OCI-LY7 (cell line): ENCODE data around the gene SPAG9. TPM values are rescaled to one million over a fixed set of nuclear protein-coding genes. Genes with fewer than 3 reads are reported as not detected.

Source experiments
- BruUV-seq: library from RNA; stranded (reverse); fragments of 400-500 nt; replicated peaks from 2 replicates; lab custom pipeline; 2021; lab: Mats Ljungman, UMichigan
- CTCF ChIA-PET: fragments of 300-600 bp; sonication (Branson Sonifier 250); formaldehyde crosslinking; loops from one replicate; lab custom pipeline; 2022; ENCODE audit warnings: antibody characterized with exemption; ENCODE audit not compliant: unreplicated experiment; lab: Charles Lee
- POLR2A ChIA-PET: fragments of 300-600 bp; sonication (Branson Sonifier 250); formaldehyde crosslinking; loops from one replicate; lab custom pipeline; 2022; ENCODE audit warnings: antibody characterized with exemption; lab: Charles Lee
- DNase-seq: peaks from one replicate; pipeline ENCODE4 v3.0.0-alpha.2; 2015; ENCODE audit warnings: low spot score
- H2AFZ ChIP-seq: fragments of 200-600 bp; sonication (generic), shearing (Covaris generic); 2 replicates; pipeline ENCODE4 v1.6.1; 2014; ENCODE audit warnings: mild to moderate bottlenecking, antibody characterized with exemption, low read length, moderate library complexity
- H3K27ac ChIP-seq: fragments of 200-600 bp; sonication (generic); 2 replicates; pipeline ENCODE4 v1.5.1; 2014; ENCODE audit warnings: mixed run types, low read depth, mild to moderate bottlenecking, moderate library complexity, low read length, inconsistent platforms; ENCODE audit not compliant: poor library complexity, severe bottlenecking
- H3K36me3 ChIP-seq: fragments of 200-600 bp; sonication (generic); 2 replicates; pipeline ENCODE4 v1.6.1; 2014; ENCODE audit warnings: mild to moderate bottlenecking, antibody characterized with exemption, low read length, moderate library complexity, mixed read lengths; ENCODE audit not compliant: insufficient read depth
- H3K4me1 ChIP-seq: fragments of 200-600 bp; sonication (generic); 2 replicates; pipeline ENCODE4 v1.5.1; 2014; ENCODE audit warnings: mild to moderate bottlenecking, low read length; ENCODE audit not compliant: insufficient read depth, poor library complexity, severe bottlenecking
- H3K4me2 ChIP-seq: fragments of 200-600 bp; sonication (generic); 2 replicates; pipeline ENCODE4 v1.6.1; 2014; ENCODE audit warnings: mild to moderate bottlenecking, low read length
- H3K4me3 ChIP-seq: fragments of 200-600 bp; sonication (generic); 2 replicates; pipeline ENCODE4 v1.5.1; 2014; ENCODE audit warnings: mild to moderate bottlenecking, low read depth, low read length; ENCODE audit not compliant: poor library complexity, severe bottlenecking
- H3K79me2 ChIP-seq: fragments of 200-600 bp; sonication (generic); 2 replicates; pipeline ENCODE4 v1.6.1; 2016; ENCODE audit warnings: low read depth, mild to moderate bottlenecking, low read length, moderate library complexity, mixed read lengths; ENCODE audit not compliant: insufficient read depth
- H3K9me2 ChIP-seq: fragments of 200-600 bp; sonication (generic); 2 replicates; pipeline ENCODE4 v1.6.1; 2016; ENCODE audit warnings: mild to moderate bottlenecking, low read length, mixed read lengths; ENCODE audit not compliant: insufficient read depth
- H3K9me3 ChIP-seq: fragments of 200-600 bp; sonication (generic); 2 replicates; pipeline ENCODE4 v1.6.1; 2014; ENCODE audit warnings: mild to moderate bottlenecking, mixed run types, low read length, mixed read lengths
- H4K20me1 ChIP-seq: fragments of 200-600 bp; sonication (generic); 2 replicates; pipeline ENCODE4 v1.6.1; 2014; ENCODE audit warnings: mild to moderate bottlenecking, antibody characterized with exemption, low read length, moderate library complexity, mixed read lengths; ENCODE audit not compliant: insufficient read depth
- EZH2phosphoT487 ChIP-seq: fragments of 200-600 bp; sonication (generic); IDR thresholded peaks from 2 replicates; pipeline ENCODE4 v1.6.1; 2018; ENCODE audit warnings: low read depth, borderline replicate concordance, mild to moderate bottlenecking, mixed run types, antibody characterized with exemption, low read length, moderate library complexity, mixed read lengths
- intact Hi-C: fragments of 100-400 bp; cut with micrococcal nuclease; formaldehyde crosslinking; loops from one replicate; pipeline ENCODE4 v1.10.0; 2022; ENCODE audit not compliant: unreplicated experiment
- total RNA-seq, 2 experiments: library from RNA; depleted of rRNA in 1 of 2; stranded (reverse); fragments of >200 nt in 1 of 2; shearing (Covaris generic) in 1 of 2; gene quantifications; 2 replicates each; pipeline ENCODE4 v1.2.3, GENCODE V29; 2014 to 2022
- TF ChIP-seq, protein P1 (sequence below): fragments of 200-600 bp; sonication (generic); conservative IDR thresholded peaks from 2 replicates; pipeline ENCODE4 v1.5.1; 2014; ENCODE audit warnings: mild to moderate bottlenecking, antibody characterized with exemption, low read length, moderate library complexity, mixed read lengths

SPAG9 gene
- total RNA-seq, 2 experiments from 2014 or later: 75.5 to 78.9 TPM

DNA sequence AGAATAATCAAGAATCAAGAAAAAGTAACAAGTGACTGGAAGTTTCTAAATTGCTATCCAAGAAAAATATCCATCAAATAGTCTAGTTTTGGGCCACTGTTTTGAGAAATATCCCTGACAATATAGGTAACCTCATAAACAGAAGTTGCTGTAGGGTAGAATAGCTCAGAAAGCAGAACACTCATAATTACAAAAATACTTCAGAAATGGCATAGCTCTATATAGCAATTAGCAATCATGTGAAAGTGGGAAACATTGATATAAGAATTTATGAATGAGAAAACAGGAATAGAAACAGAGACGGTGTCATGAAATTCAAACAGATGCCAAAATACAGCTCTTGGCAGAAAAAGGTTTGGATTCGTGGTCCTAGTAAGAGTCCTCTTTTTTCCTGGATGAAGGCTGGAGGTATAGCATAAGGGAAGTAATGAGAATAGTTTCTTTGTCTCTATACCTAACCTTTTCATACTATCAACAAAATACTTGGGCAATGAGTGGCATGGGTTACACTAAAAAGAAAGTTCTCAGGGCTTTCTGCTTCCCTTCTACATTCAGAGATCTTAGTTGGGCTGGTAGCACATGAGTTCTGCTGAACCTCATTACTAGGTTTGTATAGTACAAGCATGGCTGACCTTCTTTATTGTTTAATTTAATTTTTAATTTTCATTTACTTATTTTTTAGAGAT is 33.5 kb downstream of the SPAG9 start:
- H3K9me3 ChIP-seq: no peaks in the 10 kb centered on the region
- H2AFZ ChIP-seq: no peak overlapping the region
- TF ChIP-seq, protein P1, sequence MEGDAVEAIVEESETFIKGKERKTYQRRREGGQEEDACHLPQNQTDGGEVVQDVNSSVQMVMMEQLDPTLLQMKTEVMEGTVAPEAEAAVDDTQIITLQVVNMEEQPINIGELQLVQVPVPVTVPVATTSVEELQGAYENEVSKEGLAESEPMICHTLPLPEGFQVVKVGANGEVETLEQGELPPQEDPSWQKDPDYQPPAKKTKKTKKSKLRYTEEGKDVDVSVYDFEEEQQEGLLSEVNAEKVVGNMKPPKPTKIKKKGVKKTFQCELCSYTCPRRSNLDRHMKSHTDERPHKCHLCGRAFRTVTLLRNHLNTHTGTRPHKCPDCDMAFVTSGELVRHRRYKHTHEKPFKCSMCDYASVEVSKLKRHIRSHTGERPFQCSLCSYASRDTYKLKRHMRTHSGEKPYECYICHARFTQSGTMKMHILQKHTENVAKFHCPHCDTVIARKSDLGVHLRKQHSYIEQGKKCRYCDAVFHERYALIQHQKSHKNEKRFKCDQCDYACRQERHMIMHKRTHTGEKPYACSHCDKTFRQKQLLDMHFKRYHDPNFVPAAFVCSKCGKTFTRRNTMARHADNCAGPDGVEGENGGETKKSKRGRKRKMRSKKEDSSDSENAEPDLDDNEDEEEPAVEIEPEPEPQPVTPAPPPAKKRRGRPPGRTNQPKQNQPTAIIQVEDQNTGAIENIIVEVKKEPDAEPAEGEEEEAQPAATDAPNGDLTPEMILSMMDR: no peak
- TF ChIP-seq EZH2phosphoT487: no peak
- no peak overlapping the region for H3K4me3 ChIP-seq
- peaks cover 87% of the 10 kb centered on the region for H3K79me2 ChIP-seq
- no peak overlapping the region; the same call in 1 of the 2 replicates for H3K4me2 ChIP-seq
- peaks cover 38% of the 10 kb centered on the region for H3K4me1 ChIP-seq
- peaks cover 10% of the 10 kb centered on the region; the same call in 1 of the 2 replicates for H4K20me1 ChIP-seq
- no peak for DNase-seq
- H3K9me2 ChIP-seq: no peaks in the 10 kb centered on the region
- ChIA-PET POLR2A (interaction anchor here (1.2 kb wide), 1 partner anchor 60 kb away, joined by 3 read pairs; no protein-coding TSS in a partner anchor), CTCF (no interaction called here)
- no TSS peak for BruUV-seq
- H3K36me3 ChIP-seq: peaks cover 7% of the 10 kb centered on the region; the same call in 1 of the 2 replicates
- no peak overlapping the region for H3K27ac ChIP-seq
- intact Hi-C loops: no loop called here

DNA sequence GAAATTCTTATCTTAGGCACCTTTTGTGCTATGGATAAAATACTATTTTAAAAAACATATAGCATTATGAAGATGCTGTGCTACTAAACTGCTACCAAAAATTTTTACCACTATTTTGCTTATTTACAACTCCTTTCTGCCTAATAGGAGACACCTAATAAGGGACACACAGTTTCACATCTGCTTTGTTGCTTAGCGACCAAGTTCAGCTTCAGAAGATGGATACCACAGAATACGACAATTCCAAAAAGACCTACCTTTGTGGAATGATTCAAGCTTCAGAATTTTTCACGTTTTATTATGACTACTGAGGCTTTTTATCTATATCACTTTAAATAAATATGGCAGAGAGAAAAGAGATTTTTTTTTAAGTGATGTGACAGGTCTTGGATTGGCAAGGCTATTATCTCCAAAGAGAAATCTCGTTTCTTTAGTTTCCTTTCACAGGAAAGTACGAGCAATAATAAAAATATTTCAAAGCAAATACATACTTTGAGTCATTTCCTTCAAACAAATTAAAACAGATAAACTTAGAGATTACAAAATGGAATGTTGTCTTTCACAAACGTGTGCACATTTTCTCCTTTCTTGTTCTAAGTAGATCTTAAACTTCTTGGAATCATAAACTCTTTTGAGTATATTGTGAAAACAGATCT is 35.4 kb downstream of the SPAG9 start:
- H3K4me3 ChIP-seq: no peak overlapping the region
- no peak for DNase-seq
- H3K36me3 ChIP-seq: no peaks in the 10 kb centered on the region
- H3K79me2 ChIP-seq: peaks cover 68% of the 10 kb centered on the region
- no peak overlapping the region for H2AFZ ChIP-seq
- intact Hi-C loops: no loop called here
- H3K9me2 ChIP-seq: no peaks in the 10 kb centered on the region
- H3K4me1 ChIP-seq: peaks cover 20% of the 10 kb centered on the region
- ChIA-PET CTCF (no interaction called here), POLR2A (interaction anchor here (0.7 to 1.2 kb wide), 4 partner anchors 12 to 289 kb away, joined by 3 to 4 read pairs (median 3); no protein-coding TSS in a partner anchor)
- no peak overlapping the region for H3K4me2 ChIP-seq
- no peak overlapping the region for H3K27ac ChIP-seq
- no TSS peak for BruUV-seq
- H3K9me3 ChIP-seq: no peaks in the 10 kb centered on the region
- peaks cover 5% of the 10 kb centered on the region; the same call in 1 of the 2 replicates for H4K20me1 ChIP-seq
- no peak for TF ChIP-seq EZH2phosphoT487
- TF ChIP-seq, protein P1: no peak
